Osteocyte (in vitro differentiated cells): ENCODE measurements around the gene COPS4. TPM values are rescaled to one million over a fixed set of nuclear protein-coding genes. Genes with fewer than 3 reads are reported as not detected.

ENCODE experiments used
- DNase-seq: peaks from one replicate; pipeline ENCODE4 v3.0.0; 2021; ENCODE audit warnings: mixed read lengths; ENCODE audit not compliant: unreplicated experiment; ENCODE audit errors: extremely low spot score
- H3K27ac Mint-ChIP-seq: one replicate; pipeline ENCODE4 v1.8.0; 2021; ENCODE audit warnings: mild to moderate bottlenecking, mixed read lengths; ENCODE audit not compliant: unreplicated experiment
- H3K27me3 Mint-ChIP-seq: one replicate; pipeline ENCODE4 v1.8.0; 2021; ENCODE audit warnings: mixed read lengths; ENCODE audit not compliant: unreplicated experiment
- H3K36me3 Mint-ChIP-seq: one replicate; pipeline ENCODE4 v1.8.0; 2021; ENCODE audit warnings: mixed read lengths; ENCODE audit not compliant: unreplicated experiment
- H3K4me1 Mint-ChIP-seq: one replicate; pipeline ENCODE4 v1.8.0; 2021; ENCODE audit warnings: mixed read lengths; ENCODE audit not compliant: unreplicated experiment
- H3K4me3 Mint-ChIP-seq: one replicate; pipeline ENCODE4 v1.8.0; 2021; ENCODE audit warnings: mild to moderate bottlenecking, moderate library complexity, mixed read lengths; ENCODE audit not compliant: unreplicated experiment
- H3K9me3 Mint-ChIP-seq: one replicate; pipeline ENCODE4 v1.8.0; 2021; ENCODE audit warnings: mixed read lengths; ENCODE audit not compliant: unreplicated experiment
- total RNA-seq: library from RNA; stranded (reverse); gene quantifications from 2 replicates; pipeline ENCODE4 v1.2.1, GENCODE V29; 2021
- TF ChIP-seq, protein P1 (sequence below): fragments of 200-600 bp; sonication (generic); IDR thresholded peaks from 2 replicates; pipeline ENCODE4 v1.5.0; 2021; ENCODE audit warnings: antibody characterized with exemption, mild to moderate bottlenecking, moderate library complexity

Gene COPS4
- total RNA-seq, 1 donor from 2014 or later = 38.5 TPM

GRCh38 chr4:83024233-83024632 lies 10.8 kb upstream of the COPS4 start:
- peaks cover 2% of the 10 kb centered on the region for H3K36me3 Mint-ChIP-seq
- no peaks in the 10 kb centered on the region for H3K4me1 Mint-ChIP-seq
- H3K27me3 Mint-ChIP-seq = peaks cover 16% of the 10 kb centered on the region
- TF ChIP-seq, protein P1, sequence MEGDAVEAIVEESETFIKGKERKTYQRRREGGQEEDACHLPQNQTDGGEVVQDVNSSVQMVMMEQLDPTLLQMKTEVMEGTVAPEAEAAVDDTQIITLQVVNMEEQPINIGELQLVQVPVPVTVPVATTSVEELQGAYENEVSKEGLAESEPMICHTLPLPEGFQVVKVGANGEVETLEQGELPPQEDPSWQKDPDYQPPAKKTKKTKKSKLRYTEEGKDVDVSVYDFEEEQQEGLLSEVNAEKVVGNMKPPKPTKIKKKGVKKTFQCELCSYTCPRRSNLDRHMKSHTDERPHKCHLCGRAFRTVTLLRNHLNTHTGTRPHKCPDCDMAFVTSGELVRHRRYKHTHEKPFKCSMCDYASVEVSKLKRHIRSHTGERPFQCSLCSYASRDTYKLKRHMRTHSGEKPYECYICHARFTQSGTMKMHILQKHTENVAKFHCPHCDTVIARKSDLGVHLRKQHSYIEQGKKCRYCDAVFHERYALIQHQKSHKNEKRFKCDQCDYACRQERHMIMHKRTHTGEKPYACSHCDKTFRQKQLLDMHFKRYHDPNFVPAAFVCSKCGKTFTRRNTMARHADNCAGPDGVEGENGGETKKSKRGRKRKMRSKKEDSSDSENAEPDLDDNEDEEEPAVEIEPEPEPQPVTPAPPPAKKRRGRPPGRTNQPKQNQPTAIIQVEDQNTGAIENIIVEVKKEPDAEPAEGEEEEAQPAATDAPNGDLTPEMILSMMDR = no peak
- no peak for DNase-seq
- H3K27ac Mint-ChIP-seq = no peak overlapping the region
- peaks cover 4% of the 10 kb centered on the region for H3K9me3 Mint-ChIP-seq
- no peak overlapping the region for H3K4me3 Mint-ChIP-seq

- Mint-ChIP-seq H3K36me3 (peaks cover 2% of the 10 kb centered on the region), H3K9me3 (peaks cover 4% of the 10 kb centered on the region), H3K27me3 (peaks cover 24% of the 10 kb centered on the region), H3K4me3 (no peak overlapping the region), H3K27ac (no peak overlapping the region), H3K4me1 (no peaks in the 10 kb centered on the region)
- TF ChIP-seq, protein P1 = no peak
- DNase-seq = no peak
These were observed 9.4 kb upstream of the COPS4 start for GRCh38 chr4:83025563-83025962.

GRCh38 chr4:83028976-83029375 lies 6.0 kb upstream of the COPS4 start:
- H3K4me3 Mint-ChIP-seq = no peak overlapping the region
- TF ChIP-seq, protein P1 = no peak
- peaks cover 2% of the 10 kb centered on the region for H3K36me3 Mint-ChIP-seq

DNA sequence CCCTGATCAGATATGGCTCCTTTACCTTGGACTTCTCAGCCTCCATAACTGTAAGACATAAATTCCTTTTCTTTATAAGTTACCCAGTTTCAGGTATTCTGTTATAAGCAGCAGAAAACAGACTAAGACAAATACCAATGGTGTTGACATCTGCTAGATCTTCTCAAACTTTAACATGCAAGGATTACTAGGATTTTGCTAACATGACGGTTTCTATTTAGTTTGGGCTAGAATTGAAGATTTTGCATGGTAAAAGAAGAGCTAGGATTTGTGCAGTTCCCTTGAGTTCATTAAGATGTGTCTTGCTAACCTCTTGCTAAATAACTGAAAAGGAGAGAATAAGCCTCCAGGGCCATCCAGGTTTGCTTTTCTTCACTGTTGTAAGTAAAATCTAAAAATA lies 5.3 kb upstream of the COPS4 start:
- Mint-ChIP-seq H3K4me3 (no peak overlapping the region), H3K9me3 (peaks cover 4% of the 10 kb centered on the region), H3K36me3 (peaks cover 2% of the 10 kb centered on the region), H3K27ac (no peak overlapping the region), H3K4me1 (no peaks in the 10 kb centered on the region), H3K27me3 (peaks cover 28% of the 10 kb centered on the region)
- TF ChIP-seq, protein P1 = no peak
- no peak for DNase-seq

More at GRCh38 chr4:83028976-83029375, 6.0 kb upstream of the COPS4 start:
- Mint-ChIP-seq H3K4me1 (no peaks in the 10 kb centered on the region), H3K27ac (no peak overlapping the region), H3K27me3 (peaks cover 28% of the 10 kb centered on the region), H3K9me3 (peaks cover 4% of the 10 kb centered on the region)
- no peak for DNase-seq

- H3K27ac Mint-ChIP-seq = peak overlapping the region; percentile 32
- H3K4me1 Mint-ChIP-seq = peaks cover 18% of the 10 kb centered on the region
- no peaks in the 10 kb centered on the region for H3K9me3 Mint-ChIP-seq
- no peak for DNase-seq
- no peaks in the 10 kb centered on the region for H3K27me3 Mint-ChIP-seq
- H3K4me3 Mint-ChIP-seq = peak overlapping the region; percentile 98
- H3K36me3 Mint-ChIP-seq = peaks cover 3% of the 10 kb centered on the region
- TF ChIP-seq, protein P1 = no peak
These were observed 2.1 kb downstream of the COPS4 start for GRCh38 chr4:83036991-83037665.
